ENCODE data around the gene CLDN19.
A peak's percentile ranks its signal among the peaks of the same experiment; 100 is the strongest.

CLDN19 gene

DNA sequence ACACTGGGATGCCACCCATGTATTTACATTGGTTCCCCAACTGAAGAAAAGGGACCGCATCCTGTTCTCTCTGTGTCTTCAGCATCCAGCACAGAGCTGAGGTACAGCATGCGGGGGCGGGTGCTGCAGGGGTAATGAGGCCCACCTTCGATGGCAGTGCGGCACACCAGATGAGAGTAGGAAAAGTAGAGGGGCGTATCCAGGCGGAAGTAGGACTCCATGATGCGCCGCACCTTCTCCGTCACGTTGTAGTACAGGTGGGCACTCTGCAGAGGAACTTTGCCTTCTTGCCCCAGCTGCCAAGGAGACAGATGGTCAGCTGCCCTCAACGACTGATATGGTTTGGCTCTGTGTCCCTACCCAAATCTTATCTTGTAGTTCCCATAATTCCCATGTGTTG lies 10.0 kb upstream of the CLDN19 start (continued):
- TF ChIP-seq, protein P1, sequence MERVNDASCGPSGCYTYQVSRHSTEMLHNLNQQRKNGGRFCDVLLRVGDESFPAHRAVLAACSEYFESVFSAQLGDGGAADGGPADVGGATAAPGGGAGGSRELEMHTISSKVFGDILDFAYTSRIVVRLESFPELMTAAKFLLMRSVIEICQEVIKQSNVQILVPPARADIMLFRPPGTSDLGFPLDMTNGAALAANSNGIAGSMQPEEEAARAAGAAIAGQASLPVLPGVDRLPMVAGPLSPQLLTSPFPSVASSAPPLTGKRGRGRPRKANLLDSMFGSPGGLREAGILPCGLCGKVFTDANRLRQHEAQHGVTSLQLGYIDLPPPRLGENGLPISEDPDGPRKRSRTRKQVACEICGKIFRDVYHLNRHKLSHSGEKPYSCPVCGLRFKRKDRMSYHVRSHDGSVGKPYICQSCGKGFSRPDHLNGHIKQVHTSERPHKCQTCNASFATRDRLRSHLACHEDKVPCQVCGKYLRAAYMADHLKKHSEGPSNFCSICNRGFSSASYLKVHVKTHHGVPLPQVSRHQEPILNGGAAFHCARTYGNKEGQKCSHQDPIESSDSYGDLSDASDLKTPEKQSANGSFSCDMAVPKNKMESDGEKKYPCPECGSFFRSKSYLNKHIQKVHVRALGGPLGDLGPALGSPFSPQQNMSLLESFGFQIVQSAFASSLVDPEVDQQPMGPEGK (CRISPR knock-in tag; IDR thresholded peaks at IDR 0.05; ENCODE audit: borderline replicate concordance): no peak
- no peak for TF ChIP-seq ZNF8 (CRISPR knock-in tag; IDR thresholded peaks at IDR 0.05)
- TF ChIP-seq ISL1 (CRISPR knock-in tag; IDR thresholded peaks at IDR 0.05): no peak

DNA sequence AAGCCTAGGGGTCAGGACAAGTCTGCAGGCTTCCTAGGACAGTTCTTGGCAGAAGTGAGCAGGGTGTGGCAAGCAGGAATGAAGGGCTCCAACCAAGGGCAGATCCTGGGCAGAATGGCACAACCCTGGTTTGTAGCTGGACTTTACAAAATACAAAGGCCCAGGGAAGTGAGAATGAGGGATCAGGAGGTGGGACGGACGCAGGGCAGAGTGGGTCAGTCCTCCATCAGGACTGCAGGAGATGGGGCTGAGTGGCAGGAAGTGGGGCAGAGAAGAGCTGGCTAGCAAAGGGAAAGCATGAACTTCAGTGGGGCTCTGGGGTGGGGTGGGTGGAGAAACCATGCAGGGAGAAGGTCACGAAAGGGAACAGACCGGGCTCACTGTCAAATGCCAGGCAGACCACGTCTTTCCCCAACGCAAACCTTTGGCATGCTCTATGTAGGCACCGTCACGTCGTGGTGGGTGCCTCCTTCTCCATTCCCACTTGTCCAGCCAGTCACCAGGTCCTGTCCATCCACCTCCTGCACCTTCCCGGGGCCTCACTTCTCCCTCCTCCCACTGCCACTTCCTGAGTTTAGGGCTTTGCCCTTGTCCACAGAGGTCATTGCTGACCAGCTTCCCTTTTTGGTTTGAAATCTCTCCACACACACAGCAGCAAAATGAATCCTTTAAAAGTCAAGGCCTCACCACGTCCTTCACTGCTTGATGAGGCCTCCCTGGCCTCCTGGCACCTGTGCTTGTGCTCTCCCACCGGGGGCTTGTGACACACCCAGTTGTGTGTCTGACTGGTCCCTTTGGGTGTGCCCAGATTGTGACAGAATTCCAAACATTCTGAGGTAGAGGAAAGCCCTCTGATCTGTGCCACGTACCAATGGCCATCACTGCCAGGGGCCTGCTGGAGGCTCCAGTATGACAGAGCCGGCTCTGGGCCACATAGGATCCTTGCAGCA lies 8.7 kb upstream of the CLDN19 start:
- no peak for ATAC-seq
- TF ChIP-seq PPARA (CRISPR knock-in tag; IDR thresholded peaks at IDR 0.05; ENCODE audit: borderline replicate concordance) (no peak), GLIS3 (CRISPR knock-in tag; IDR thresholded peaks at IDR 0.05) (no peak), TOX (CRISPR knock-in tag; IDR thresholded peaks at IDR 0.05; ENCODE audit: borderline replicate concordance) (no peak), ZNF565 (CRISPR knock-in tag; conservative IDR thresholded peaks at IDR 0.05; ENCODE audit: low read depth) (no peak), TCF4 (CRISPR knock-in tag; IDR thresholded peaks at IDR 0.05; ENCODE audit: borderline replicate concordance) (no peak), ZNF8 (CRISPR knock-in tag; IDR thresholded peaks at IDR 0.05) (no peak), OSR1 (CRISPR knock-in tag; IDR thresholded peaks at IDR 0.05) (no peak), ZFP3 (CRISPR knock-in tag; IDR thresholded peaks at IDR 0.05) (no peak), ISL1 (CRISPR knock-in tag; IDR thresholded peaks at IDR 0.05) (no peak), CSDC2 (CRISPR knock-in tag; IDR thresholded peaks at IDR 0.05) (no peak), BACH2 (CRISPR knock-in tag; IDR thresholded peaks at IDR 0.05; ENCODE audit: borderline replicate concordance) (no peak)
- TF ChIP-seq, protein P2, sequence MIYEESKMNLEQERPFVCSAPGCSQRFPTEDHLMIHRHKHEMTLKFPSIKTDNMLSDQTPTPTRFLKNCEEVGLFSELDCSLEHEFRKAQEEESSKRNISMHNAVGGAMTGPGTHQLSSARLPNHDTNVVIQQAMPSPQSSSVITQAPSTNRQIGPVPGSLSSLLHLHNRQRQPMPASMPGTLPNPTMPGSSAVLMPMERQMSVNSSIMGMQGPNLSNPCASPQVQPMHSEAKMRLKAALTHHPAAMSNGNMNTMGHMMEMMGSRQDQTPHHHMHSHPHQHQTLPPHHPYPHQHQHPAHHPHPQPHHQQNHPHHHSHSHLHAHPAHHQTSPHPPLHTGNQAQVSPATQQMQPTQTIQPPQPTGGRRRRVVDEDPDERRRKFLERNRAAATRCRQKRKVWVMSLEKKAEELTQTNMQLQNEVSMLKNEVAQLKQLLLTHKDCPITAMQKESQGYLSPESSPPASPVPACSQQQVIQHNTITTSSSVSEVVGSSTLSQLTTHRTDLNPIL (CRISPR knock-in tag; IDR thresholded peaks at IDR 0.05; ENCODE audit: low read depth): no peak
- TF ChIP-seq, protein P1 (CRISPR knock-in tag; IDR thresholded peaks at IDR 0.05; ENCODE audit: borderline replicate concordance): no peak

DNA sequence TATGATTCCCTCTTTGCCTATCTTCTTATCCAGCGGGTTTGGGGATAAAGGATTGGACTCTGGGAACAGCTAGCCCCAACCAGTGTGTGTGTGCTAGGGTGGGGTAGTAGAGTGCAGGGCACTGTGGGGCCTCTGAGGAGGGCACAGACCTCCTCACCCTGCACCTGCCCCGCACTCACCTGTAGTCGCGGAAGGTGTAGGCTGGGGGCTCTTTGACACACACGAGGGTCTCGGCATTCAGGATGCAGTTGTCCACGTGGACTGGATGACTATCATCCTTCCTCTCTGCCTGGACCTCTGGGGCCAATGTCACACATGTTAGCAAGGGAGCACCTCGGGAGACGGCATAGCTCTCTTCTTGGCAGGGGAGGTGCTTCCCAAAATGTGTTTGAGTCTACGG lies 8.0 kb upstream of the CLDN19 start:
- no peak for ATAC-seq
- TF ChIP-seq, protein P3, sequence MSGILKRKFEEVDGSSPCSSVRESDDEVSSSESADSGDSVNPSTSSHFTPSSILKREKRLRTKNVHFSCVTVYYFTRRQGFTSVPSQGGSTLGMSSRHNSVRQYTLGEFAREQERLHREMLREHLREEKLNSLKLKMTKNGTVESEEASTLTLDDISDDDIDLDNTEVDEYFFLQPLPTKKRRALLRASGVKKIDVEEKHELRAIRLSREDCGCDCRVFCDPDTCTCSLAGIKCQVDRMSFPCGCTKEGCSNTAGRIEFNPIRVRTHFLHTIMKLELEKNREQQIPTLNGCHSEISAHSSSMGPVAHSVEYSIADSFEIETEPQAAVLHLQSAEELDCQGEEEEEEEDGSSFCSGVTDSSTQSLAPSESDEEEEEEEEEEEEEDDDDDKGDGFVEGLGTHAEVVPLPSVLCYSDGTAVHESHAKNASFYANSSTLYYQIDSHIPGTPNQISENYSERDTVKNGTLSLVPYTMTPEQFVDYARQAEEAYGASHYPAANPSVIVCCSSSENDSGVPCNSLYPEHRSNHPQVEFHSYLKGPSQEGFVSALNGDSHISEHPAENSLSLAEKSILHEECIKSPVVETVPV (CRISPR knock-in tag; IDR thresholded peaks at IDR 0.05): no peak
- TF ChIP-seq ISL1 (CRISPR knock-in tag; IDR thresholded peaks at IDR 0.05) (no peak), PPARA (CRISPR knock-in tag; IDR thresholded peaks at IDR 0.05; ENCODE audit: borderline replicate concordance) (no peak), TCF4 (CRISPR knock-in tag; IDR thresholded peaks at IDR 0.05; ENCODE audit: borderline replicate concordance) (no peak), ZNF565 (CRISPR knock-in tag; conservative IDR thresholded peaks at IDR 0.05; ENCODE audit: low read depth) (no peak), RARB (CRISPR knock-in tag; IDR thresholded peaks at IDR 0.05) (no peak), ZC3H10 (CRISPR knock-in tag; IDR thresholded peaks at IDR 0.05) (no peak), TOX (CRISPR knock-in tag; IDR thresholded peaks at IDR 0.05; ENCODE audit: borderline replicate concordance) (no peak)

DNA sequence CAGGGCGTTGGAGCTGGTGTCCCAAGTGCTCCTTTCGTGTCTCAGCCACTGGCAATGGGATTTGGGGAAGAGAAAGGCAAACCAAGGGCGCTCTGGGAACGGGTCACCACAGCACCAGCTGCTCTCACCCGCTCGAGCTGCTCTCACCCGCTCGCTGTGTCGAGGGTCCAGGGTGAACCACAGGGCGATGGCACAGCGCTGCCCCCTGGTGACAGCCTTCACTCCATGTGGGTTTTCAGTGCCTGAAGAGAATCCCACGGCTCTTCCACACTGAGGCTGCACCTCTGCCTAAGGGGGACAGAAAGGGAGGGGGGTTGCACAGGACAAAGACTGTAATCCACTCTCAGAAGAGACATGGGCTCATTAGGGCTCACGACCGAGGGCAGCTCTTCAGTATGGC lies 7.1 kb upstream of the CLDN19 start:
- TF ChIP-seq ZFP30 (CRISPR knock-in tag; IDR thresholded peaks at IDR 0.05) (no peak), ZNF8 (CRISPR knock-in tag; IDR thresholded peaks at IDR 0.05) (no peak), SNAI2 (CRISPR knock-in tag; IDR thresholded peaks at IDR 0.05) (no peak), PPARA (CRISPR knock-in tag; IDR thresholded peaks at IDR 0.05; ENCODE audit: borderline replicate concordance) (no peak), OSR1 (CRISPR knock-in tag; IDR thresholded peaks at IDR 0.05) (no peak)
- TF ChIP-seq, protein P1 (CRISPR knock-in tag; IDR thresholded peaks at IDR 0.05; ENCODE audit: borderline replicate concordance): no peak
- ATAC-seq: peak; percentile 73

Measured in SK-N-SH treated with all-trans-retinoic acid at 6 μM for 48 hours (cell line).